Neural progenitor cell (in vitro differentiated cells): ENCODE measurements around the gene ABHD1. TPM values are rescaled to one million over a fixed set of nuclear protein-coding genes. Genes with fewer than 3 reads are reported as not detected.
A peak's percentile ranks its signal among the peaks of the same experiment; 100 is the strongest.
"Not testable (repeated sequence)": the region's sequence is repeated elsewhere in the genome, so short reads cannot be mapped to it uniquely, and the experiment has no call there.

Experiments used
- DNase-seq: peaks from one replicate; pipeline ENCODE4 v3.0.0-alpha.2; 2016; ENCODE audit warnings: low spot score
- H2AFZ ChIP-seq: fragments of 200-600 bp; sonication (generic); replicated peaks from 2 replicates; pipeline ENCODE4 v1.6.1; 2016; ENCODE audit warnings: antibody characterized with exemption
- H3F3A ChIP-seq: fragments of 200-600 bp; sonication (generic); 2 replicates; pipeline ENCODE4 v1.6.1; 2016; ENCODE audit warnings: antibody characterized with exemption, low read depth
- H3K27ac ChIP-seq: fragments of 200-600 bp; sonication (generic); 2 replicates; pipeline ENCODE4 v1.5.1; 2016; ENCODE audit warnings: mild to moderate bottlenecking
- H3K27me3 ChIP-seq: fragments of 200-600 bp; sonication (generic); 2 replicates; pipeline ENCODE4 v1.6.1; 2016; ENCODE audit warnings: mild to moderate bottlenecking, moderate library complexity
- H3K36me3 ChIP-seq: fragments of 200-600 bp; sonication (generic); 2 replicates; pipeline ENCODE4 v1.5.1; 2016
- H3K4me1 ChIP-seq: fragments of 200-600 bp; sonication (generic); 2 replicates; pipeline ENCODE4 v1.6.1; 2016; ENCODE audit warnings: mixed run types
- H3K4me2 ChIP-seq: fragments of 200-600 bp; sonication (generic); 2 replicates; pipeline ENCODE4 v1.6.1; 2016
- H3K4me3 ChIP-seq: fragments of 200-600 bp; sonication (generic); 2 replicates; pipeline ENCODE4 v1.5.1; 2016
- H3K79me2 ChIP-seq: fragments of 200-600 bp; sonication (generic); 2 replicates; pipeline ENCODE4 v1.6.1; 2016; ENCODE audit warnings: low read depth
- H3K9ac ChIP-seq: fragments of 200-600 bp; sonication (generic); 2 replicates; pipeline ENCODE4 v1.6.1; 2016
- H3K9me3 ChIP-seq: fragments of 200-600 bp; sonication (generic); 2 replicates; pipeline ENCODE4 v1.5.1; 2016; ENCODE audit warnings: low read depth
- H4K20me1 ChIP-seq: fragments of 200-600 bp; sonication (generic); 2 replicates; pipeline ENCODE4 v1.6.1; 2016; ENCODE audit warnings: low read depth
- H3K27ac Mint-ChIP-seq: 3 replicates; pipeline ENCODE4 v1.8.0; 2021; ENCODE audit warnings: mixed read lengths
- H3K27me3 Mint-ChIP-seq: 2 replicates; pipeline ENCODE4 v1.8.0; 2022; ENCODE audit warnings: low read depth, mild to moderate bottlenecking, inconsistent platforms, moderate library complexity, mixed read lengths; ENCODE audit not compliant: insufficient read depth
- H3K36me3 Mint-ChIP-seq: 3 replicates; pipeline ENCODE4 v1.8.0; 2021; ENCODE audit warnings: mixed read lengths
- H3K4me1 Mint-ChIP-seq: 3 replicates; pipeline ENCODE4 v1.8.0; 2021; ENCODE audit warnings: mixed read lengths
- H3K4me3 Mint-ChIP-seq: 3 replicates; pipeline ENCODE4 v1.8.0; 2021; ENCODE audit warnings: mild to moderate bottlenecking, moderate library complexity, mixed read lengths
- H3K9me3 Mint-ChIP-seq: 3 replicates; pipeline ENCODE4 v1.8.0; 2020; ENCODE audit warnings: mixed read lengths
- CTCF ChIP-seq: fragments of 200-600 bp; sonication (generic); IDR thresholded peaks from 2 replicates; pipeline ENCODE4 v1.5.1; 2017; ENCODE audit warnings: antibody characterized with exemption, mild to moderate bottlenecking
- EZH2 ChIP-seq: fragments of 200-600 bp; sonication (generic); IDR thresholded peaks from 2 replicates; pipeline ENCODE4 v1.6.1; 2017; ENCODE audit warnings: antibody characterized with exemption, mild to moderate bottlenecking, moderate library complexity
- EZH2phosphoT487 ChIP-seq: fragments of 200-600 bp; sonication (generic); IDR thresholded peaks from 2 replicates; pipeline ENCODE4 v1.6.1; 2017; ENCODE audit warnings: antibody characterized with exemption
- total RNA-seq: library from RNA; depleted of rRNA; stranded (reverse); fragments of >200 nt; gene quantifications from 2 replicates; pipeline ENCODE4 v1.2.3, GENCODE V29; 2015; ENCODE audit warnings: low replicate concordance

The ABHD1 gene
- total RNA-seq, 1 donor from 2014 or later: 0.65 TPM

GRCh38 chr2:27118525-27119329, 4.9 kb upstream of the ABHD1 start, which contains the start of gene CGREF1:
TSS of gene CGREF1 (minus strand) at chr2:27119128. CDS start at chr2:27104366, 14,762 bp downstream.
- DNase-seq: peak; percentile 62
- Mint-ChIP-seq H3K27ac (no peak within 1 kb of the TSS), H3K9me3 (peaks cover 6% of the 10 kb centered on the region), H3K4me3 (peak within 1 kb of the TSS; percentile 84), H3K4me1 (peaks cover 21% of the 10 kb centered on the region), H3K27me3 (peaks cover 47% of the 10 kb centered on the region), H3K36me3 (no peaks in the 10 kb centered on the region)
- Histone ChIP-seq H3K79me2 (no peaks in the 10 kb centered on the region), H3K9me3 (no peaks in the 10 kb centered on the region), H2AFZ (peak within 1 kb of the TSS; percentile 91), H3K27me3 (peaks cover 75% of the 10 kb centered on the region), H3K36me3 (no peaks in the 10 kb centered on the region), H3K4me3 (peak within 1 kb of the TSS; percentile 58), H3K4me1 (peaks cover 15% of the 10 kb centered on the region), H3K4me2 (peak within 1 kb of the TSS; percentile 92), H4K20me1 (no peaks in the 10 kb centered on the region), H3F3A (peaks cover 23% of the 10 kb centered on the region), H3K9ac (no peak within 1 kb of the TSS), H3K27ac (no peak within 1 kb of the TSS)
- no peak for TF ChIP-seq CTCF
- TF ChIP-seq EZH2phosphoT487: no peak
- TF ChIP-seq EZH2: peak; percentile 65

GRCh38 chr2:27119330-27119670, 4.3 kb upstream of the ABHD1 start:
- H3K9ac ChIP-seq, H3K27ac Mint-ChIP-seq, H3K9me3 Mint-ChIP-seq, H3K36me3 ChIP-seq, H3K27ac ChIP-seq, H3K79me2 ChIP-seq, H2AFZ ChIP-seq, DNase-seq, H4K20me1 ChIP-seq, H3K36me3 Mint-ChIP-seq, H3K9me3 ChIP-seq: not testable (repeated sequence)
- peaks cover 49% of the 10 kb centered on the region for H3K27me3 Mint-ChIP-seq
- Histone ChIP-seq H3K4me1 (peaks cover 15% of the 10 kb centered on the region), H3K4me2 (peak overlapping the region; percentile 92), H3K4me3 (peak overlapping the region; percentile 58), H3F3A (peaks cover 25% of the 10 kb centered on the region), H3K27me3 (peaks cover 81% of the 10 kb centered on the region)
- H3K4me1 Mint-ChIP-seq: peaks cover 21% of the 10 kb centered on the region
- peak overlapping the region; percentile 84 for H3K4me3 Mint-ChIP-seq

GRCh38 chr2:27121906-27122305, 1.7 kb upstream of the ABHD1 start:
- H4K20me1 ChIP-seq: no peaks in the 10 kb centered on the region
- no peak overlapping the region for H3K9ac ChIP-seq
- H3K9me3 Mint-ChIP-seq: peaks cover 6% of the 10 kb centered on the region
- H3K36me3 ChIP-seq: no peaks in the 10 kb centered on the region
- H3K36me3 Mint-ChIP-seq: no peaks in the 10 kb centered on the region
- no peak overlapping the region for H3K27ac ChIP-seq
- H3K27ac Mint-ChIP-seq: no peak overlapping the region
- H3K9me3 ChIP-seq: no peaks in the 10 kb centered on the region
- peaks cover 19% of the 10 kb centered on the region for H3F3A ChIP-seq
- peaks cover 8% of the 10 kb centered on the region for H3K4me1 ChIP-seq
- peaks cover 48% of the 10 kb centered on the region for H3K27me3 Mint-ChIP-seq
- peaks cover 11% of the 10 kb centered on the region for H3K4me1 Mint-ChIP-seq
- H3K27me3 ChIP-seq: peaks cover 79% of the 10 kb centered on the region
- no peak for DNase-seq
- H3K4me3 ChIP-seq: no peak overlapping the region
- peak overlapping the region; percentile 26 for H3K4me3 Mint-ChIP-seq
- H3K4me2 ChIP-seq: no peak overlapping the region
- no peak overlapping the region for H2AFZ ChIP-seq
- H3K79me2 ChIP-seq: no peaks in the 10 kb centered on the region
- no peak for TF ChIP-seq EZH2

- no peak overlapping the region for H3K27ac ChIP-seq
- H2AFZ ChIP-seq: no peak overlapping the region
- Mint-ChIP-seq H3K27ac (no peak overlapping the region), H3K9me3 (peaks cover 6% of the 10 kb centered on the region), H3K4me3 (peak overlapping the region; percentile 87), H3K27me3 (peaks cover 43% of the 10 kb centered on the region), H3K4me1 (peaks cover 10% of the 10 kb centered on the region), H3K36me3 (no peaks in the 10 kb centered on the region)
- no peak for DNase-seq
- no peaks in the 10 kb centered on the region for H3K9me3 ChIP-seq
- no peaks in the 10 kb centered on the region for H4K20me1 ChIP-seq
- H3K27me3 ChIP-seq: peaks cover 70% of the 10 kb centered on the region
- no peaks in the 10 kb centered on the region for H3K79me2 ChIP-seq
- H3F3A ChIP-seq: peaks cover 13% of the 10 kb centered on the region
- H3K4me2 ChIP-seq: no peak overlapping the region
- peaks cover 8% of the 10 kb centered on the region for H3K4me1 ChIP-seq
- no peak overlapping the region for H3K4me3 ChIP-seq
- TF ChIP-seq EZH2phosphoT487: no peak
- H3K36me3 ChIP-seq: no peaks in the 10 kb centered on the region
- no peak overlapping the region for H3K9ac ChIP-seq
These were observed 824 bp upstream of the ABHD1 start for GRCh38 chr2:27122791-27123190.
